ENCODE data around the gene OTOG. TPM values are rescaled to one million over a fixed set of nuclear protein-coding genes. Genes with fewer than 3 reads are reported as not detected.

OTOG gene
- total and polyA plus RNA-seq, 2 donors (not counting 3 experiments of a cell fraction or from before 2014, with no cell fraction given), result not detected

DNA sequence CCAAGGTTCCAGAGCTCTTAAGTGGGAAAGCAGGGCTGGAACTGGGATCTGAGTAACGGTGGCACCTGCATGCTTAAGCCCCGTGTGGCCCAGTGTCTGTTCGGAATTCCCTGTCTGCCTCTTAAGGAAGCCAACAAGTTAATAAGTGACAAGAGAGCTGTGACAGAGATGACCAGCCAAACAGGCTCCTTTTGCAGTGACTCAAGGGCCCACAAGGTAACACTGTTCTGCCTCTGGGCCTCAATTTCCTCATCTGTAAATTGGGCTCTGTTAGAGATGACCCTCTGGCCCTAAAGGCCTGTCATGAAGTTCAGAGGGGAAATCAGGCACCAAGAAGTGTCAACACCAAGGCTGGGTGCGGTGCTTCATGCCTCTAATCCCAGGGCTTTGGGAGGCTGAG, 21.5 kb upstream of the OTOG start:
- intact Hi-C loops (cut with micrococcal nuclease) (no loop called here), dilution Hi-C loops (cut with MboI; ENCODE audit: extremely low pct_ligation_motif_present, low sequenced_read_pairs) (no loop called here)
- H3K9ac ChIP-seq (replicated peaks; ENCODE audit: extremely low read depth, insufficient read depth, low read length), result no peak overlapping the region
- H4K20me1 ChIP-seq (replicated peaks; ENCODE audit: control insufficient read depth, extremely low read depth, insufficient read depth, low read length), result no peaks in the 10 kb centered on the region
- no peaks in the 10 kb centered on the region for H3K9me1 ChIP-seq (replicated peaks; ENCODE audit: control insufficient read depth, extremely low read depth, insufficient read depth, low read length)
- POLR2A ChIA-PET, result no interaction called here
- no peak overlapping the region for H3K4me3 ChIP-seq (replicated peaks in 1 of 3; ENCODE audit: insufficient read depth in 1 of 3, low read depth in 1 of 3, low read length in 3 of 3)
- H3K4me1 ChIP-seq (ENCODE audit: control insufficient read depth, extremely low read depth, insufficient read depth, low read length), result no peaks in the 10 kb centered on the region
- H3K27me3 ChIP-seq (ENCODE audit: control insufficient read depth in 2 of 2, insufficient read depth in 2 of 2, low read length in 2 of 2), result peaks cover 0 to 3% of the 10 kb centered on the region in 2 experiments
- H3K27ac ChIP-seq (ENCODE audit: insufficient read depth, low read depth, low read length), result no peak overlapping the region
- H3K4me2 ChIP-seq (ENCODE audit: insufficient read depth, low read length), result no peak overlapping the region
- no peak for DNase-seq (ENCODE audit: low read depth, low spot score)
- no peaks in the 10 kb centered on the region for H3K36me3 ChIP-seq (ENCODE audit: control insufficient read depth in 2 of 2, extremely low read depth in 1 of 2, insufficient read depth in 2 of 2, low read length in 2 of 2)
- H2AFZ ChIP-seq (ENCODE audit: low read depth, low read length), result no peak overlapping the region
- FAIRE-seq, result no peak
- TF ChIP-seq GATA2 (IDR thresholded peaks at IDR 0.05; ENCODE audit: insufficient read depth, insufficient read length, low read depth, low read length) (no peak), JUN (IDR thresholded peaks at IDR 0.05; ENCODE audit: borderline replicate concordance, insufficient read depth, insufficient read length, low read depth) (no peak), POLR2AphosphoS5 (IDR thresholded peaks at IDR 0.05; ENCODE audit: insufficient read depth, low read depth, low read length) (no peak), FOS (IDR thresholded peaks at IDR 0.05; ENCODE audit: borderline replicate concordance, insufficient read depth, low read length) (no peak), EZH2 (IDR thresholded peaks at IDR 0.05; ENCODE audit: borderline replicate concordance, low read depth, low read length, severe bottlenecking) (no peak), MYC (IDR thresholded peaks at IDR 0.05; ENCODE audit: low read depth, low read length) (no peak)
- TF ChIP-seq, protein P1, sequence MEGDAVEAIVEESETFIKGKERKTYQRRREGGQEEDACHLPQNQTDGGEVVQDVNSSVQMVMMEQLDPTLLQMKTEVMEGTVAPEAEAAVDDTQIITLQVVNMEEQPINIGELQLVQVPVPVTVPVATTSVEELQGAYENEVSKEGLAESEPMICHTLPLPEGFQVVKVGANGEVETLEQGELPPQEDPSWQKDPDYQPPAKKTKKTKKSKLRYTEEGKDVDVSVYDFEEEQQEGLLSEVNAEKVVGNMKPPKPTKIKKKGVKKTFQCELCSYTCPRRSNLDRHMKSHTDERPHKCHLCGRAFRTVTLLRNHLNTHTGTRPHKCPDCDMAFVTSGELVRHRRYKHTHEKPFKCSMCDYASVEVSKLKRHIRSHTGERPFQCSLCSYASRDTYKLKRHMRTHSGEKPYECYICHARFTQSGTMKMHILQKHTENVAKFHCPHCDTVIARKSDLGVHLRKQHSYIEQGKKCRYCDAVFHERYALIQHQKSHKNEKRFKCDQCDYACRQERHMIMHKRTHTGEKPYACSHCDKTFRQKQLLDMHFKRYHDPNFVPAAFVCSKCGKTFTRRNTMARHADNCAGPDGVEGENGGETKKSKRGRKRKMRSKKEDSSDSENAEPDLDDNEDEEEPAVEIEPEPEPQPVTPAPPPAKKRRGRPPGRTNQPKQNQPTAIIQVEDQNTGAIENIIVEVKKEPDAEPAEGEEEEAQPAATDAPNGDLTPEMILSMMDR (IDR thresholded peaks at IDR 0.05; ENCODE audit: extremely low read depth in 1 of 2, insufficient read depth in 1 of 2, low read depth in 1 of 2, low read length in 2 of 2), result no peak
- TF ChIP-seq, protein P2, sequence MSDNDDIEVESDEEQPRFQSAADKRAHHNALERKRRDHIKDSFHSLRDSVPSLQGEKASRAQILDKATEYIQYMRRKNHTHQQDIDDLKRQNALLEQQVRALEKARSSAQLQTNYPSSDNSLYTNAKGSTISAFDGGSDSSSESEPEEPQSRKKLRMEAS (IDR thresholded peaks at IDR 0.05; ENCODE audit: insufficient read depth, insufficient read length), result no peak
- H3K79me2 ChIP-seq (ENCODE audit: control insufficient read depth, insufficient read depth, low read length), result no peaks in the 10 kb centered on the region
- BruUV-seq (replicated peaks), result no TSS peak
- CTCF ChIA-PET, result interaction anchor here (0.8 kb wide), 1 partner anchor 142 kb away, joined by 3 read pairs; no protein-coding TSS in a partner anchor
- no peaks in the 10 kb centered on the region for H3K9me3 ChIP-seq (replicated peaks; ENCODE audit: control insufficient read depth, insufficient read depth, low read length)

All from endothelial cell of umbilical vein (primary cell).